AG04449 (cell line): Measurements from ENCODE around the gene ZNF560.

Source experiments
- CTCF ChIA-PET: fragments of 350-600 bp; formaldehyde crosslinking; extraction: SDS; loops from one replicate; lab custom pipeline; 2021; ENCODE audit warnings: antibody characterized with exemption; lab: Yijun Ruan, JAX
- POLR2A ChIA-PET: fragments of 400-600, 350-600 bp; formaldehyde crosslinking; extraction: SDS; loops from one replicate; lab custom pipeline; 2020; ENCODE audit warnings: antibody characterized with exemption, inconsistent platforms; lab: Yijun Ruan, JAX
- DNase-seq: peaks from one replicate; pipeline ENCODE4 v3.0.0-alpha.2; 2010; ENCODE audit warnings: low read depth, low spot score
- H3K4me3 ChIP-seq: 2 replicates; pipeline ENCODE4 v1.5.1; 2011; ENCODE audit warnings: low read depth, mild to moderate bottlenecking, control low read depth, low read length
- CTCF ChIP-seq: IDR thresholded peaks from one replicate; pipeline ENCODE4 v1.5.1; 2011; ENCODE audit warnings: mild to moderate bottlenecking, moderate library complexity, low read length, control low read depth, inconsistent platforms; ENCODE audit not compliant: insufficient read depth; ENCODE audit errors: missing control alignments

ZNF560 gene

GRCh38 chr19:9487016-9487415, 11.4 kb downstream of the ZNF560 start:
- no peak for DNase-seq
- no peak for TF ChIP-seq CTCF
- H3K4me3 ChIP-seq: no peak overlapping the region
- ChIA-PET POLR2A (no interaction called here), CTCF (no interaction called here)

GRCh38 chr19:9485140-9485539, 13.3 kb downstream of the ZNF560 start:
- ChIA-PET POLR2A (no interaction called here), CTCF (interaction anchor here (0.7 kb wide), 1 partner anchor 232 kb away, joined by 3 read pairs; no protein-coding TSS in a partner anchor)
- H3K4me3 ChIP-seq: no peak overlapping the region
- DNase-seq: no peak
- no peak for TF ChIP-seq CTCF

- TF ChIP-seq CTCF: no peak
- POLR2A ChIA-PET: no interaction called here
- no peak overlapping the region for H3K4me3 ChIP-seq
- no peak for DNase-seq
- CTCF ChIA-PET: no interaction called here
These were observed 23.4 kb downstream of the ZNF560 start for GRCh38 chr19:9474975-9475374.

GRCh38 chr19:9467161-9467560, 31.3 kb downstream of the ZNF560 start:
- CTCF ChIA-PET: no interaction called here
- POLR2A ChIA-PET: no interaction called here
- DNase-seq: no peak
- no peak overlapping the region for H3K4me3 ChIP-seq
- no peak for TF ChIP-seq CTCF

- H3K4me3 ChIP-seq: no peak overlapping the region
- TF ChIP-seq CTCF: no peak
- DNase-seq: no peak
- POLR2A ChIA-PET: no interaction called here
- CTCF ChIA-PET: no interaction called here
These were observed 36.5 kb downstream of the ZNF560 start for GRCh38 chr19:9461938-9462337.

GRCh38 chr19:9456018-9456689, 42.3 kb downstream of the ZNF560 start:
- ChIA-PET POLR2A (no interaction called here), CTCF (no interaction called here)
- no peak for TF ChIP-seq CTCF
- no peak for DNase-seq
- no peak overlapping the region for H3K4me3 ChIP-seq
